Fibroblast of upper back skin (primary cell): ENCODE results near the gene SCNM1.
A peak's percentile ranks its signal among the peaks of the same experiment; 100 is the strongest.
"Not testable (repeated sequence)": the region's sequence is repeated elsewhere in the genome, so short reads cannot be mapped to it uniquely, and the experiment has no call there.

Experiments
- DNase-seq: peaks from one replicate; pipeline ENCODE4 v3.0.0-alpha.2; 2013

Gene SCNM1

GRCh38 chr1:151147132-151147503, 18.8 kb upstream of the SCNM1 start:
- DNase-seq, result no peak

- DNase-seq, result no peak
Measured at GRCh38 chr1:151147665-151148064, 18.3 kb upstream of the SCNM1 start.

- no peak for DNase-seq
Measured at GRCh38 chr1:151156515-151156819, 9.5 kb upstream of the SCNM1 start, which contains the start of gene TNFAIP8L2. TSS of gene TNFAIP8L2 (plus strand) at chr1:151156649. CDS start at chr1:151158698, 2,049 bp downstream.

- DNase-seq, result no peak
Measured at GRCh38 chr1:151157067-151157531, 8.8 kb upstream of the SCNM1 start.

GRCh38 chr1:151158326-151158725, 7.6 kb upstream of the SCNM1 start:
- no peak for DNase-seq

- no peak for DNase-seq
Measured at GRCh38 chr1:151158751-151159251, 7.1 kb upstream of the SCNM1 start.

- DNase-seq, result no peak
Measured at GRCh38 chr1:151159373-151159772, 6.6 kb upstream of the SCNM1 start.

- DNase-seq, result no peak
Measured at GRCh38 chr1:151164732-151165280, 1.1 kb upstream of the SCNM1 start.

GRCh38 chr1:151165281-151165737, 635 bp upstream of the SCNM1 start:
- peak; percentile 56 for DNase-seq

GRCh38 chr1:151166505-151166956, 587 bp downstream of the SCNM1 start:
- peak; percentile 67 for DNase-seq

GRCh38 chr1:151167116-151167515, 1.2 kb downstream of the SCNM1 start:
- DNase-seq, result no peak

- no peak for DNase-seq
Measured at GRCh38 chr1:151171190-151171589, 5.2 kb downstream of the SCNM1 start.

- DNase-seq, result no peak
Measured at GRCh38 chr1:151175041-151175741, 9.2 kb downstream of the SCNM1 start.

GRCh38 chr1:151175863-151176262, 9.9 kb downstream of the SCNM1 start, which contains the start of gene TMOD4:
TSS of gene TMOD4 (minus strand) at chr1:151175981. CDS start at chr1:151174875, 1,106 bp downstream.
- DNase-seq, result no peak

- no peak for DNase-seq
Measured at GRCh38 chr1:151176514-151177045, 10.6 kb downstream of the SCNM1 start.

GRCh38 chr1:151184211-151184610, 18.3 kb downstream of the SCNM1 start:
- no peak for DNase-seq

- DNase-seq, result no peak
Measured at GRCh38 chr1:151187205-151187604, 21.3 kb downstream of the SCNM1 start.

- not testable (repeated sequence) for DNase-seq
Measured at GRCh38 chr1:151188667-151189066, 22.7 kb downstream of the SCNM1 start.

- peak; percentile 87 for DNase-seq
Measured at GRCh38 chr1:151189637-151190445, 23.9 kb downstream of the SCNM1 start, which contains the start of gene VPS72. TSS of gene VPS72 (minus strand) at chr1:151190197. CDS start at chr1:151190121, 76 bp downstream.

- DNase-seq, result no peak
Measured at GRCh38 chr1:151192047-151192446, 26.1 kb downstream of the SCNM1 start.

GRCh38 chr1:151193304-151193703, 27.4 kb downstream of the SCNM1 start:
- DNase-seq, result no peak

GRCh38 chr1:151193856-151194255, 27.9 kb downstream of the SCNM1 start:
- no peak for DNase-seq
